Stimulated activated CD4-positive, alpha-beta T cell treated with anti-CD3 and anti-CD28 coated beads, TNF-alpha, amount 100 ng/mL, for 4 hours (primary cell): ENCODE data around the gene SH3RF2.

ENCODE experiments used
- DNase-seq, 3 experiments: peaks; one replicate each; pipeline ENCODE4 v3.0.0-alpha.2; 2020; ENCODE audit warnings: low read depth in 3 of 3

SH3RF2 gene

GRCh38 chr5:145920542-145921210 lies 15.7 kb upstream of the SH3RF2 start:
- no peak for DNase-seq

GRCh38 chr5:145921211-145921610 lies 15.2 kb upstream of the SH3RF2 start:
- DNase-seq: no peak

- DNase-seq: no peak
Observed at GRCh38 chr5:145922059-145922458, 14.3 kb upstream of the SH3RF2 start.

- DNase-seq: no peak
Observed at GRCh38 chr5:145923405-145923804, 13.0 kb upstream of the SH3RF2 start.

- DNase-seq: no peak
Observed at GRCh38 chr5:145924849-145925248, 11.5 kb upstream of the SH3RF2 start.

GRCh38 chr5:145925353-145925752 lies 11.0 kb upstream of the SH3RF2 start:
- no peak for DNase-seq

- no peak for DNase-seq
Observed at GRCh38 chr5:145925803-145926202, 10.6 kb upstream of the SH3RF2 start.

GRCh38 chr5:145931718-145932117 lies 4.7 kb upstream of the SH3RF2 start:
- DNase-seq: no peak

GRCh38 chr5:145934276-145934675 lies 2.1 kb upstream of the SH3RF2 start:
- DNase-seq: no peak

- no peak for DNase-seq
Observed at GRCh38 chr5:145937432-145938250, 1.3 kb downstream of the SH3RF2 start.

GRCh38 chr5:145938776-145939539 lies 2.6 kb downstream of the SH3RF2 start:
- no peak for DNase-seq

- DNase-seq: no peak
Observed at GRCh38 chr5:145939540-145940065, 3.2 kb downstream of the SH3RF2 start.

GRCh38 chr5:145941096-145941447 lies 4.7 kb downstream of the SH3RF2 start:
- DNase-seq: no peak

- DNase-seq: no peak
Observed at GRCh38 chr5:145941448-145942130, 5.2 kb downstream of the SH3RF2 start.

- DNase-seq: no peak
Observed at GRCh38 chr5:145942201-145942600, 5.8 kb downstream of the SH3RF2 start.

GRCh38 chr5:145942749-145943148 lies 6.4 kb downstream of the SH3RF2 start:
- no peak for DNase-seq

- DNase-seq: no peak
Observed at GRCh38 chr5:145943674-145944121, 7.3 kb downstream of the SH3RF2 start.

GRCh38 chr5:145944328-145944727 lies 8.0 kb downstream of the SH3RF2 start:
- DNase-seq: no peak

- DNase-seq: no peak
Observed at GRCh38 chr5:145945620-145946111, 9.3 kb downstream of the SH3RF2 start.

- no peak for DNase-seq
Observed at GRCh38 chr5:145946112-145946861, 9.9 kb downstream of the SH3RF2 start.

GRCh38 chr5:145947581-145947980 lies 11.2 kb downstream of the SH3RF2 start:
- no peak for DNase-seq
